ENCODE measurements around the gene STN1. TPM values are rescaled to one million over a fixed set of nuclear protein-coding genes. Genes with fewer than 3 reads are reported as not detected.

The STN1 gene
- total and polyA plus RNA-seq, 2 of the 8 experiments (the other 6 are each of a cell fraction or from before 2014, with no cell fraction given): 10.1 to 12.4 TPM

GRCh38 chr10:103921750-103922195, 3.8 kb upstream of the STN1 start (continued):
- TF ChIP-seq CHD7 (IDR thresholded peaks at IDR 0.05; ENCODE audit: insufficient replicate concordance, low read length) (no peak), GABPA (IDR thresholded peaks at IDR 0.05; ENCODE audit: borderline replicate concordance, insufficient read depth, low read length) (no peak), CREB1 (IDR thresholded peaks at IDR 0.05) (0 out of 2 replicates have a peak, but pooled peaks have one; percentile 34), TBP (IDR thresholded peaks at IDR 0.05; ENCODE audit: low read depth, low read length) (no peak), RAD21 (IDR thresholded peaks at IDR 0.05 in 1 of 2, conservative IDR thresholded peaks at IDR 0.05 in 1 of 2; ENCODE audit: low read depth in 2 of 2, low read length in 2 of 2) (peak; percentile 40 to 49), ASH2L (IDR thresholded peaks at IDR 0.05; ENCODE audit: low read length) (no peak), SIN3A (conservative IDR thresholded peaks at IDR 0.05 in 1 of 2, IDR thresholded peaks at IDR 0.05 in 1 of 2; ENCODE audit: low read depth in 1 of 2, low read length in 2 of 2) (no peak), CTCF (IDR thresholded peaks at IDR 0.05; ENCODE audit: control extremely low read depth in 1 of 3, insufficient read depth in 1 of 3, low read depth in 1 of 3, low read length in 3 of 3) (peak; percentile 15 to 30 (median 20); a peak in 2 of 4 replicates)

All from H1 (cell line).